Glomerular visceral epithelial cell (primary cell): ENCODE data around the gene RPH3AL.
"Not testable (repeated sequence)": the region's sequence is repeated elsewhere in the genome, so short reads cannot be mapped to it uniquely, and the experiment has no call there.

Experiments
- DNase-seq: peaks from one replicate; pipeline ENCODE4 v3.0.0-alpha.2; 2016; ENCODE audit errors: extremely low spot score

RPH3AL gene

GRCh38 chr17:226108-227077 lies 126.2 kb downstream of the RPH3AL start:
- DNase-seq: no peak

GRCh38 chr17:225551-225950 lies 127.1 kb downstream of the RPH3AL start:
- no peak for DNase-seq

GRCh38 chr17:224576-224975 lies 128.0 kb downstream of the RPH3AL start:
- not testable (repeated sequence) for DNase-seq

- DNase-seq: no peak
Measured at GRCh38 chr17:223723-224471, 128.7 kb downstream of the RPH3AL start.

- no peak for DNase-seq
Measured at GRCh38 chr17:222172-222571, 130.4 kb downstream of the RPH3AL start.

GRCh38 chr17:219696-220095 lies 132.9 kb downstream of the RPH3AL start:
- DNase-seq: no peak

DNA sequence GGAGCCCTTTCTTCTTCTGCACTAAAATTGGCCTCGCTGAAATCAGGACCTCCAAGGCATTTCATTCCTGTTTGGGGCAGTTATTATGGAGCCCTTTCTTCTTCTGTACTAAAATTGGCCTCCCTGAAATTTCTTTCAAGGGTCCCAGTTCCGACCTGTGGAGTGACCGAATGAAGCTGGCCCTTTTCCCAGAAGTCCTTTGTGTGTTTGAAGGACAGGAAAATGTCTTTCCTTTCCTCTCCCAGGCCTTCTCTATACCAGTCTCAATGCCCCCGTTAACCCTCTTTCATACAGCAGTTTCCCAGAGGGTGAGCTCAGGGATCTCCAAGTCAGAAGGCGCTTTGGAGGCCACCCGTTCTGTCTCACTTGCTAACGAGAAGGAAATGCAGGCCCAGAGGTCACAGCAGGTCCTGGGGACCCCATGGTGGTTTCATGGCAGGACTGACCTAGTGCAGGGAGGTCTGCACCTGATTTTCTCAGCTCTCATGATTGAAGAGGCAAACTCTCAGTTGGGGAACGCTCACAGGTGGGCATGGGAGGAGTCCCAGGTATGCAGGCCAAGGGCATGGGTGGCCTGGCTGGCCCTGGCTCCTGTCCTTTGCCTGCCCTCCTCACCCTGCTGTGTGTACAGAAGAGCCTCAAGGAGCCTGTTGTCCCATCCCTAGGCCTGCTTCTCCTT lies 134.0 kb downstream of the RPH3AL start:
- DNase-seq: no peak

GRCh38 chr17:216625-217024 lies 136.0 kb downstream of the RPH3AL start:
- no peak for DNase-seq

- peak; percentile 17 for DNase-seq
Measured at GRCh38 chr17:215563-216478, 136.8 kb downstream of the RPH3AL start.

DNA sequence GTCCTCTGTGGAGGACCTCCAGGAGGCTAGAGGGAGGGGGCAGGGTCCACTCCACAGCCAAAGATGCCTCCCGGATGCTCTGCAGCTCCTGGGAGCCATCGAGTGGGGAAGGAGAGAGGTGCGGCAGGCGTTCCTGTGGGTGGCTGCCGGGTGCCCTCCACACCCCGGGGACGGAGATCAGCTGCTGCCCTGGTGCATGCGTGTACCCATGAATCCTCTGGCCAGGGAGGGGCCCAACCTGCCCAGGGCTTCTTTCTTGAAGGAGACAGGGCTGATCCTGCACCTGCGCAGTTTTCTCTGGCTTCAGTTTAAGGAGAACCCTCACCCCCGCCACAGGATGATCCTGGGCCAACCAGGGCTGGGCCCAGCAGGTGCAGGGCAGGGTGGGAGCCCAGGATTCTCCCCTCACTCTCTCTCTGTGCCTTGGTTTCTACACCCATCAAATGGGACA lies 137.7 kb downstream of the RPH3AL start:
- DNase-seq: no peak

GRCh38 chr17:213286-214105 lies 139.1 kb downstream of the RPH3AL start:
- DNase-seq: no peak

GRCh38 chr17:210402-210801 lies 142.2 kb downstream of the RPH3AL start:
- no peak for DNase-seq

- no peak for DNase-seq
Measured at GRCh38 chr17:208429-208828, 144.2 kb downstream of the RPH3AL start.

DNA sequence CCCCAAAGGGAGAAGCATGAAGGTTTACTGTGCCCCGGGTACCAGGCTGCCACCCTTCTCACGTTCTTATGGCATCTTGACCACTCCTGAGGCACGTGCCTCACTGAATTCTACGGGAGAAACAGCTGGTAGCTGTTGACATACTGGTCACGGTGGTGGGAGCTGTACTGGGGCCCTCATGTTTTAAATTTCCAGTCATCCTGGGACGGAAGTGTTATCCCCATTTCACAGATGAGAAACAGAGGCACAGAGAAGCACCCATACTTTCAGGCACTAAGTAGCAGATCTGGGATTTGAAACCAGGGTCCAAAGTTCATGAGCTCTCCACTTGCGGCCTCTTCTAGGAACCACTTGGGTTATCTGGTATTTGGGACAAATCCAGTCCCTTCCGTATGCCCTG lies 144.8 kb downstream of the RPH3AL start:
- DNase-seq: no peak

DNA sequence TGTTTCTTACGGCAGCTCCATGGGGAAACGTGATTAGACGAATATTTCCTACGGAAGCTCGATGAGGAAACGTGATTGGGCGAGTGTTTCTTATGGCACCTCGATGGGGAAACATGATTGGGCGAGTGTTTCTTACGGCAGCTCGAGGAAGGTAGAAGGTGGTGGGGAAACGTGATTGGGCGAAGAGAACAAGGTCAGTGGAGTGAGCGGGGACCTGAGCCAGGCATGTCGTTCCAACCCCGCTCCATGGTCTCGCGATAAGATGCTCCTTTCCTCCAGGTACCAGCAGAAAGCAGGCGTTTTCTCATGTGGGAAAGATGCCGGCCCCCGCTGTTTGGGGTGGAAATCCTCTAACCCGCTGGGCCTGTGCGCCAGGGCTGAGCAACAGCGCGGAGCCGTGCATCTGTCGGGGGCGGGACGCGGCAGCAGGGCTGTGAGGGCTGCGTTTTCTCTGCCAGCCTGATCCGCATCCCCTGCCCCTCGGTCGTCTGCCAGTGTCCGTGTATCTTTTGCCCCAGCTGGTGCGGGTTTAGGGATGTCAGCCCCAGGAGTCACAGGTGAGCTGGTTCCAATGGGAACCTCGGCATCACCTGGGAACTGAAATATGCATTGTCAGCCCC lies 145.6 kb downstream of the RPH3AL start:
- DNase-seq: no peak

DNA sequence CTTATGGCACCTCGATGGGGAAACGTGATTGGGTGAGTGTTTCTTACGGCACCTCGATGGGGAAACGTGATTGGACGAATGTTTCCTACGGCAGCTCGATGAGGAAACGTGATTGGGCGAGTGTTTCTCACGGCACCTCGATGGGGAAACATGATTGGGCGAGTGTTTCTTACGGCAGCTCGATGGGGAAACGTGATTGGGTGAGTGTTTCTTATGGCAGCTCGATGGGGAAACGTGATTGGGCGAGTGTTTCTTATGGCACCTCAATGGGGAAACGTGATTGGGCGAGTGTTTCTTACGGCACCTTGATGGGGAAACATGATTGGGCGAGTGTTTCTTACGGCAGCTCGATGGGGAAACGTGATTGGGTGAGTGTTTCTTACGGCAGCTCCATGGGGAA lies 146.1 kb downstream of the RPH3AL start:
- not testable (repeated sequence) for DNase-seq

- DNase-seq: no peak
Measured at GRCh38 chr17:205817-206216, 146.8 kb downstream of the RPH3AL start.

DNA sequence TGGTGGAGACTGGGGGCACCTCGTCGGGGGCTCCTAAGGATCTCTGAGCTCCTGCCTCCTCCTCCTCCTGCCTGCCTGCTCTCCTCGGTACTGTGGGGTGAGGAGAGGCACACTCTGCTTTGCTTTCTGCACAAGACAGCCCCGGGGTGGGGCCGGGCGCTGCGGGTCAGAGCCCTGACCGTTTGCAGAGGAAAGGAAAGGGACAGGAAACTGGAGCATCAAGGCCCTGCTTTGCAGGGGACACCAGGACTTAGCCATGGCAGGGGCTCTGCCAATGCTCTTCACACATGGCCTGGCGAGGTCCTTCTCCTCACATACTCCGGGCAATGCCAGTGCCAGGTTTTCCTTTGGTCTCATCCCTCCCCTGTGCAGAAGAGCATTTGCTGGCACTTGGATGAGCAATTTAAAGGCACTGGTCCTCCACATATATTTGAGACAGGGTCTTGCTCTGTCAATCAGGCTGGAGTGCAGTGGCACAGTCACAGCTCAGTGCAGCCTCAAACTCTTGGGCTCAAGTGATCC lies 147.4 kb downstream of the RPH3AL start:
- no peak for DNase-seq

DNA sequence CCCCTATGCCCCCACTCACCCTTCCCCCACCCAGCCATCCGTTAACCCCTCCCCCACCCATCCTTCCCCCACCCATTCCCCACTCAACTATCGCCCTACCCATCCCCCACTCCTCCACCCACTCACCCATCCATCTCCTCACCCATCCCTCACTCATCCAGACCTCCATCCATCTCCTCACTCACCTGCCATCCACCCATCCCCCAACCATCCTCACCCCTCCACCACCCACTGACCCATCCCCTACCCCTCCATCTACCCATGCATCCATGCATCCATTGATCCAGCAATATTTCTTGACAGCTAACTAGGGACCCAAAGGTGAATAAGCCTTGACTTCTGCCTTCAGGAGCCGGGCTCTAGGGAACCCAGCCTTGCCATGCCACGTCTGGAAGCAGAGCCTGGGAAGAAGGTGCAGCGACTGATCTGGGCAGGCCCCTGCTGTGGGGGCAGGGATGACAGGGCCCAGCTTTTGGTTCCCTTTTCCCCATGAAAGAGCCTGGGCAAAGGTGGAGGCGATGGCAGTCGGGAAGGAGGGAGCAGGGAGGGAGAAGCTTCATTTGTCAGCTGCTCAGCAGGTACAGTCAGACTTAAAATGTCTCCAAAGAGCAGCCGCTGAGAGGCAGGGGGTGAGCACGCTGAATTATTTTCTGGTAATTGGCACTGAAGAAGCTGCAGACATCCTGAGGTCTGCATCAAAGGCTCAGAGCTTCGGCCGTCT lies 148.0 kb downstream of the RPH3AL start:
- DNase-seq: no peak
